DND-41 (cell line): ENCODE measurements around the gene ALDH16A1.

Source experiments
- ATAC-seq: fragments of 200-7000 bp; cut with Tn5 transposase; 3 replicates; pipeline ENCODE4 v1.9.1; 2021; ENCODE audit warnings: low read depth; ENCODE audit not compliant: insufficient read depth
- DNase-seq: peaks from one replicate; pipeline ENCODE4 v3.0.0-alpha.2; 2020
- H2AFZ ChIP-seq: 2 replicates; pipeline ENCODE4 v1.6.0; 2012; ENCODE audit warnings: low read depth, low read length
- H3K27ac ChIP-seq: 2 replicates; pipeline ENCODE4 v1.5.1; 2012; ENCODE audit warnings: low read length, inconsistent platforms
- H3K27me3 ChIP-seq: fragments of 200-600 bp; sonication (generic); 2 replicates; pipeline ENCODE4 v1.6.0; 2012; ENCODE audit warnings: low read length, mild to moderate bottlenecking, inconsistent platforms; ENCODE audit not compliant: insufficient read depth, poor library complexity
- H3K36me3 ChIP-seq: 2 replicates; pipeline ENCODE4 v1.5.1; 2012; ENCODE audit warnings: low read length, inconsistent platforms; ENCODE audit not compliant: insufficient read depth
- H3K4me1 ChIP-seq: 2 replicates; pipeline ENCODE4 v1.5.1; 2012; ENCODE audit warnings: mild to moderate bottlenecking, low read length; ENCODE audit not compliant: insufficient read depth
- H3K4me2 ChIP-seq: 2 replicates; pipeline ENCODE4 v1.6.0; 2012; ENCODE audit warnings: mild to moderate bottlenecking, moderate library complexity, low read length, inconsistent platforms; ENCODE audit not compliant: insufficient read depth
- H3K4me3 ChIP-seq, 2 experiments: fragments of 200-600 bp in 1 of 2; shearing (Covaris generic) in 1 of 2; 2 replicates each; pipeline ENCODE4 v1.5.1; 2012 to 2016; ENCODE audit warnings: inconsistent platforms in 2 of 2, low read length in 2 of 2, mild to moderate bottlenecking in 2 of 2, low read depth in 1 of 2, moderate library complexity in 1 of 2
- H3K79me2 ChIP-seq: 2 replicates; pipeline ENCODE4 v1.6.0; 2012; ENCODE audit warnings: low read length, inconsistent platforms; ENCODE audit not compliant: insufficient read depth
- H3K9ac ChIP-seq: 2 replicates; pipeline ENCODE4 v1.6.0; 2012; ENCODE audit warnings: low read depth, mild to moderate bottlenecking, inconsistent platforms, low read length, moderate library complexity
- H3K9me3 ChIP-seq: 2 replicates; pipeline ENCODE4 v1.5.1; 2012; ENCODE audit warnings: low read length, moderate library complexity, mild to moderate bottlenecking, inconsistent platforms; ENCODE audit not compliant: insufficient read depth, severe bottlenecking
- H4K20me1 ChIP-seq: 2 replicates; pipeline ENCODE4 v1.6.0; 2012; ENCODE audit warnings: low read length; ENCODE audit not compliant: insufficient read depth
- EZH2 ChIP-seq: IDR thresholded peaks from 3 replicates; pipeline ENCODE4 v1.6.1; 2012; ENCODE audit warnings: borderline replicate concordance, low read depth, mild to moderate bottlenecking, moderate library complexity, low read length, inconsistent platforms; ENCODE audit not compliant: severe bottlenecking
- TF ChIP-seq, protein P1 (sequence below): IDR thresholded peaks from 2 replicates; pipeline ENCODE4 v1.5.1; 2012; ENCODE audit warnings: borderline replicate concordance, low read length, moderate library complexity, mild to moderate bottlenecking; ENCODE audit not compliant: poor library complexity, severe bottlenecking; ENCODE audit errors: extremely low read depth

Gene ALDH16A1

DNA sequence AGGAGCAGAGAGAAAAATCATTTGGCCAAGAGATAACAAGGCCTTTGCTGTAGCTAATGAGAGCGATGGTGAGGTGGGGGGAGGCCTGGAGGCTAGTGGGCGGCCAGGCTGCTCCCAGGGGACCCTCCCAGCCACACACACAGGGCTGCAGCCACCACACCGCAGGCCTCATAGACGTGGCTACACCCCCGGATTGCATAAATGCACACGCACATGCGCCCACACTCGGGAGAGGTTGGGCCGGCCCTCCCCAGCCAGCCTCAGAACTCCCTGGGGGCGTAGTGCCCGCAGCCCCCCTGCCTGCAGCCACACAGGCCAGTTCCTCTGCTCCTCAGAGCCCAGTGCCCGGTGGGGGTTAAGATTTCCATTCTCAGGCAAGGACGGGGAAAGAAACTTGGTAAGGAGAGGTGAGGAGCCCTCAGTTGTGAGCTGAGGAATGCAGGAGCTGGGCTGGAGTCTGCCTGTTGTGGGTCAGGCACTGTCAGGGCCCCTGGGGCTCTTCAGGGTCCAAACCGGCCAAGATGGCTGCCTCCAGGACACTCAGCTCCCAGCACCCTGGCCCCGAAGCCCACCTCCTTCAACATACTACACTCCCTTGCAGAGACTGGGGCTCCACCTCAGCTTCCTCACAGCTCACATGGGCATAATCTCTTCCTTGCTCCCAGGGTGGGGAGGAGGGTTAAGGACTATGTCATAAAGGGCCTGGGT lies 37.8 kb upstream of the ALDH16A1 start:
- peaks cover 10% of the 10 kb centered on the region for H3K27me3 ChIP-seq
- H3K36me3 ChIP-seq, result no peaks in the 10 kb centered on the region
- H3K9me3 ChIP-seq, result no peaks in the 10 kb centered on the region
- no peaks in the 10 kb centered on the region for H3K79me2 ChIP-seq
- no peaks in the 10 kb centered on the region for H3K4me1 ChIP-seq
- no peak overlapping the region for H3K4me2 ChIP-seq
- ATAC-seq (no peak), DNase-seq (no peak)
- no peak overlapping the region for H3K4me3 ChIP-seq
- TF ChIP-seq EZH2, result no peak
- TF ChIP-seq, protein P1, sequence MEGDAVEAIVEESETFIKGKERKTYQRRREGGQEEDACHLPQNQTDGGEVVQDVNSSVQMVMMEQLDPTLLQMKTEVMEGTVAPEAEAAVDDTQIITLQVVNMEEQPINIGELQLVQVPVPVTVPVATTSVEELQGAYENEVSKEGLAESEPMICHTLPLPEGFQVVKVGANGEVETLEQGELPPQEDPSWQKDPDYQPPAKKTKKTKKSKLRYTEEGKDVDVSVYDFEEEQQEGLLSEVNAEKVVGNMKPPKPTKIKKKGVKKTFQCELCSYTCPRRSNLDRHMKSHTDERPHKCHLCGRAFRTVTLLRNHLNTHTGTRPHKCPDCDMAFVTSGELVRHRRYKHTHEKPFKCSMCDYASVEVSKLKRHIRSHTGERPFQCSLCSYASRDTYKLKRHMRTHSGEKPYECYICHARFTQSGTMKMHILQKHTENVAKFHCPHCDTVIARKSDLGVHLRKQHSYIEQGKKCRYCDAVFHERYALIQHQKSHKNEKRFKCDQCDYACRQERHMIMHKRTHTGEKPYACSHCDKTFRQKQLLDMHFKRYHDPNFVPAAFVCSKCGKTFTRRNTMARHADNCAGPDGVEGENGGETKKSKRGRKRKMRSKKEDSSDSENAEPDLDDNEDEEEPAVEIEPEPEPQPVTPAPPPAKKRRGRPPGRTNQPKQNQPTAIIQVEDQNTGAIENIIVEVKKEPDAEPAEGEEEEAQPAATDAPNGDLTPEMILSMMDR, result no peak
- H4K20me1 ChIP-seq, result no peaks in the 10 kb centered on the region
- no peak overlapping the region for H2AFZ ChIP-seq
- H3K27ac ChIP-seq, result no peak overlapping the region
- no peak overlapping the region for H3K9ac ChIP-seq

DNA sequence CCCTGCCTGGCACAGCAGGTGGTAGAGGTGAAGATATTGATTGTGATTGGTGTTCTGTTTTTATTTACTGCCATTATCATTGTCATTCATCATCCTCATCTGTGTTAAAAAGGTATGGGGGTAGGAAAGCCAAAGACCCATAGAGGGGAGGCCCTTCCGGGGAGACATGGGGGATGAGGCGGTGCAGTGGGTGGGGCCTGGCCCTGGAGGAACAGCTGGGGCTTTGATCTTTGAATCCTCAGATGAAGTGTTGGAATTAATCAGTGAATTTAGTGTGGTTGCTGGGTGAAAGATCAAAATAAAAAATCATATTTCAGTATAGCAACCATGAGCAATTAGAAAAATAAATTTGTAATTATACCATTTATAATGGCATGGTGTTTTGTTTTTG lies 37.2 kb upstream of the ALDH16A1 start:
- H3K4me3 ChIP-seq, result no peak overlapping the region
- DNase-seq, result no peak
- no peak overlapping the region for H3K4me2 ChIP-seq
- peaks cover 10% of the 10 kb centered on the region for H3K27me3 ChIP-seq
- no peak; the same call in 2 of the 3 replicates for ATAC-seq
- no peaks in the 10 kb centered on the region for H3K79me2 ChIP-seq
- no peaks in the 10 kb centered on the region for H3K9me3 ChIP-seq
- no peaks in the 10 kb centered on the region for H4K20me1 ChIP-seq
- H3K9ac ChIP-seq, result no peak overlapping the region
- H2AFZ ChIP-seq, result no peak overlapping the region
- H3K36me3 ChIP-seq, result no peaks in the 10 kb centered on the region
- no peaks in the 10 kb centered on the region for H3K4me1 ChIP-seq
- TF ChIP-seq, protein P1, result no peak
- TF ChIP-seq EZH2, result no peak
- H3K27ac ChIP-seq, result no peak overlapping the region

DNA sequence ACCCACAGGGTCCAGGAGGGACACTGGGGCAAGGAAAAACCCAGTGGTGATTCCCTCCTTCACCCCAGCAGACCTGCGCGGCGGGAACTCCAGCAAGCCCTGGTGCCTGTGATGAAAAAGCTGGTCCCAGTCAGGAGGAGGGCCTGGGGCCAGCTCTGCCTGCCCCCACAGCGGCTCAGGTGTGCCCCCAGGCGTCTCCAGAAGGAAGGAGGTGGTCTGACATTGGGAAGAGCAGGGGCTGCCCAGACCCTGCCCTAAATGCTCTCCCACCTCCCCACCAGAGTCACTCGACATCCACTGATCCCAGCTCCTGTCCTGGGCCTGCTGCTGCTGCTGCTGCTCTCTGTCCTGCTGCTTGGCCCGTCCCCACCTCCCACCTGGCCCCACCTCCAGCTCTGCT lies 35.9 kb upstream of the ALDH16A1 start:
- H3K27me3 ChIP-seq, result peaks cover 10% of the 10 kb centered on the region

More for the DNA sequence above, 35.9 kb upstream of the ALDH16A1 start:
- no peak for ATAC-seq
- Histone ChIP-seq H3K79me2 (no peaks in the 10 kb centered on the region), H3K27ac (no peak overlapping the region), H3K36me3 (no peaks in the 10 kb centered on the region), H3K4me3 (no peak overlapping the region), H3K4me1 (no peaks in the 10 kb centered on the region), H4K20me1 (no peaks in the 10 kb centered on the region), H3K9me3 (no peaks in the 10 kb centered on the region), H2AFZ (no peak overlapping the region), H3K4me2 (no peak overlapping the region), H3K9ac (no peak overlapping the region)
- DNase-seq, result no peak
- no peak for TF ChIP-seq EZH2
- TF ChIP-seq, protein P1, result no peak
